Naive thymus-derived CD4-positive, alpha-beta T cell (primary cell): Measurements from ENCODE around the gene ARL14EPL. TPM values are rescaled to one million over a fixed set of nuclear protein-coding genes. Genes with fewer than 3 reads are reported as not detected.
A peak's percentile ranks its signal among the peaks of the same experiment; 100 is the strongest.

ENCODE experiments used
- ATAC-seq: fragments of 150-1000 bp; cut with Tn5 transposase; 2 replicates; pipeline ENCODE4 v1.10.0; 2021; ENCODE audit warnings: mild to moderate bottlenecking, moderate library complexity
- CTCF ChIA-PET: fragments of 350-600 bp; sonication (Branson Sonifier 250); formaldehyde crosslinking; loops from one replicate; lab custom pipeline; 2021; ENCODE audit warnings: antibody characterized with exemption; lab: Charles Lee
- POLR2A ChIA-PET: fragments of 350-600 bp; sonication (Branson Sonifier 250); formaldehyde crosslinking; loops from one replicate; lab custom pipeline; 2021; ENCODE audit warnings: antibody characterized with exemption, inconsistent platforms; lab: Charles Lee
- DNase-seq, 9 donors: peaks; one replicate each; pipeline versions ENCODE4 v3.0.0 to v3.0.0-alpha.2; 2020 to 2022; ENCODE audit warnings: mixed read lengths in 1 of 9
- H3K27ac ChIP-seq: one replicate; pipeline ENCODE4 v1.7.0; 2013; ENCODE audit warnings: mild to moderate bottlenecking, low read depth, low read length, moderate library complexity
- H3K27me3 ChIP-seq, 2 donors: one replicate each; pipeline ENCODE4 v1.7.0; 2013; ENCODE audit warnings: low read length in 2 of 2, mild to moderate bottlenecking in 2 of 2, moderate library complexity in 2 of 2; ENCODE audit not compliant: control insufficient read depth in 2 of 2, insufficient read depth in 2 of 2
- H3K36me3 ChIP-seq, 3 experiments: 1 replicate in 2 of 3; 2 replicates in 1 of 3; pipeline ENCODE4 v1.7.0; 2013; ENCODE audit warnings: low read length in 3 of 3, mild to moderate bottlenecking in 3 of 3, moderate library complexity in 1 of 3; ENCODE audit not compliant: insufficient read depth in 3 of 3, control insufficient read depth in 2 of 3
- H3K4me1 ChIP-seq, 2 donors: one replicate each; pipeline ENCODE4 v1.7.0; 2013; ENCODE audit warnings: low read length in 2 of 2, mild to moderate bottlenecking in 2 of 2, moderate library complexity in 1 of 2; ENCODE audit not compliant: control insufficient read depth in 2 of 2, insufficient read depth in 2 of 2
- H3K4me3 ChIP-seq: 2 replicates; pipeline ENCODE4 v1.7.0; 2013; ENCODE audit warnings: mild to moderate bottlenecking, low read length
- H3K9me3 ChIP-seq, 3 experiments: 1 replicate in 2 of 3; 2 replicates in 1 of 3; pipeline ENCODE4 v1.7.0; 2013; ENCODE audit warnings: low read length in 3 of 3; ENCODE audit not compliant: control insufficient read depth in 2 of 3
- H3K27ac Mint-ChIP-seq, 9 donors: one replicate each; pipeline ENCODE4 v1.8.0; 2020 to 2022; ENCODE audit warnings: mixed read lengths in 9 of 9, mild to moderate bottlenecking in 8 of 9, moderate library complexity in 5 of 9, inconsistent platforms in 2 of 9
- H3K27me3 Mint-ChIP-seq, 5 donors: one replicate each; pipeline ENCODE4 v1.8.0; 2021 to 2022; ENCODE audit warnings: mixed read lengths in 5 of 5, mild to moderate bottlenecking in 1 of 5
- H3K36me3 Mint-ChIP-seq, 5 donors: one replicate each; pipeline ENCODE4 v1.8.0; 2020 to 2022; ENCODE audit warnings: mixed read lengths in 5 of 5, mild to moderate bottlenecking in 3 of 5, inconsistent platforms in 1 of 5
- H3K4me1 Mint-ChIP-seq, 7 donors: one replicate each; pipeline ENCODE4 v1.8.0; 2020 to 2022; ENCODE audit warnings: mixed read lengths in 7 of 7, mild to moderate bottlenecking in 3 of 7, inconsistent platforms in 1 of 7
- H3K4me3 Mint-ChIP-seq, 10 donors: one replicate each; pipeline ENCODE4 v1.8.0; 2020 to 2022; ENCODE audit warnings: mild to moderate bottlenecking in 10 of 10, mixed read lengths in 10 of 10, moderate library complexity in 6 of 10, inconsistent platforms in 2 of 10
- H3K9me3 Mint-ChIP-seq, 11 donors: one replicate each; pipeline ENCODE4 v1.8.0; 2020 to 2022; ENCODE audit warnings: mixed read lengths in 11 of 11, mild to moderate bottlenecking in 4 of 11, inconsistent platforms in 1 of 11, moderate library complexity in 1 of 11
- intact Hi-C, 2 donors: fragments of 100-400 bp; cut with micrococcal nuclease; formaldehyde crosslinking; loops; one replicate each; pipeline ENCODE4 v1.15.1; 2023
- polyA plus RNA-seq, 2 donors: library from polyadenylated mRNA; unstranded; fragments of 300-500 nt; fragmentation: Illumina TruSeq; gene quantifications; one replicate each; pipeline ENCODE4 v1.2.3, GENCODE V29; 2021
- total RNA-seq, 6 experiments: library from RNA in 5 of 6; stranded (reverse) in 5 of 6; gene quantifications; 1 replicate in 5 of 6; 2 replicates in 1 of 6; pipeline ENCODE4 v1.2.3 and lab custom pipeline; 2021 to 2026

ARL14EPL gene
- total and polyA plus RNA-seq, 7 experiments from 2014 or later = not detected

DNA sequence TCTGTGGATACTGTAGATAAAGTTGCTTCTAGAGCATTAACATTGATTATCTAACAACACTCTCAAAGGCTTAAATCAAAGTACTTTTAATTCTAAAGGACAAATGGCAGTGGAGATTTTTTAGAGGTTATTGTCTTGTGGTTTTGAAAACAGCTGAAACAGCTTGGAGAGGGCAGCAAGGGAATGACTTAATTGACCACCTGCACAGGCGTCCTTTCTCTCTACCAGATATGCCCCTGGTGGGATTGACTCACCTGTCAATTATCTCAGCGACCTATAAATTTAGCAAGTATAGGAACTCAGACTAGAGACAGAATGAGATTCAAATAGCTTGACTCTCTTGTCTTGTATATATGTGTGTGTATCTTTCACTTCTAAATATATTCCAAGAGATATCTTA lies 13.5 kb downstream of the ARL14EPL start:
- Mint-ChIP-seq H3K9me3 (no peaks in the 10 kb centered on the region), H3K27ac (no peak overlapping the region), H3K36me3 (no peaks in the 10 kb centered on the region), H3K4me1 (no peaks in the 10 kb centered on the region), H3K27me3 (peaks cover 6 to 27% (median 16%) of the 10 kb centered on the region in 5 donors), H3K4me3 (no peak overlapping the region)
- ChIA-PET CTCF (no interaction called here), POLR2A (no interaction called here)
- H3K27ac ChIP-seq = no peak overlapping the region
- no peak overlapping the region for H3K4me3 ChIP-seq
- H3K36me3 ChIP-seq = no peaks in the 10 kb centered on the region
- intact Hi-C loops = no loop called here
- no peaks in the 10 kb centered on the region for H3K9me3 ChIP-seq
- ATAC-seq (no peak), DNase-seq (no peak)
- no peaks in the 10 kb centered on the region for H3K27me3 ChIP-seq
- no peaks in the 10 kb centered on the region for H3K4me1 ChIP-seq

DNA sequence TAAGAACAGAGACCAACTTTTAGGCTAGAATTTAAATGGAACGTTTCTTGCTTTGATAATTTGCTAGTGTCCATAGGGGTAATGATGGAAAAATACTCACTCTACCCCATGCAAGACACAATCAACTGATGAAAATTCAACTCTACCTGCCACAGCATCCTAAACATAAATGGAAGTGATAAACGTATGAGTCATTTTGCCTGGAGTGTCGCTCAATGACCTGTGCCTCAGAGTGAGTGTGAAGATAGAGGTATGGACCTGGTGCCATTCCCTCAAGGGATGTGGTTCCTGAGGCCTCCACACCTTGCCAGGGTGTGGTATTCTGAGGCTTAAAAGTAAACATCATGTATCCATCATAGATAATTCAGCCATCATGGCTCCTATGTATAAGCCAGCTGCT lies 14.0 kb downstream of the ARL14EPL start:
- CTCF ChIA-PET = no interaction called here
- no peak overlapping the region for H3K4me3 ChIP-seq
- H3K9me3 ChIP-seq = no peaks in the 10 kb centered on the region
- no peak overlapping the region for H3K27ac ChIP-seq
- H3K27me3 Mint-ChIP-seq = peaks cover 10 to 29% (median 20%) of the 10 kb centered on the region in 5 donors
- H3K4me3 Mint-ChIP-seq = no peak overlapping the region
- DNase-seq = no peak
- H3K4me1 Mint-ChIP-seq = no peaks in the 10 kb centered on the region
- POLR2A ChIA-PET = no interaction called here
- H3K27ac Mint-ChIP-seq = no peak overlapping the region
- H3K36me3 Mint-ChIP-seq = no peaks in the 10 kb centered on the region
- H3K4me1 ChIP-seq = no peaks in the 10 kb centered on the region
- H3K9me3 Mint-ChIP-seq = no peaks in the 10 kb centered on the region
- no peak for ATAC-seq
- no peaks in the 10 kb centered on the region for H3K27me3 ChIP-seq
- no peaks in the 10 kb centered on the region for H3K36me3 ChIP-seq
- intact Hi-C loops = no loop called here

DNA sequence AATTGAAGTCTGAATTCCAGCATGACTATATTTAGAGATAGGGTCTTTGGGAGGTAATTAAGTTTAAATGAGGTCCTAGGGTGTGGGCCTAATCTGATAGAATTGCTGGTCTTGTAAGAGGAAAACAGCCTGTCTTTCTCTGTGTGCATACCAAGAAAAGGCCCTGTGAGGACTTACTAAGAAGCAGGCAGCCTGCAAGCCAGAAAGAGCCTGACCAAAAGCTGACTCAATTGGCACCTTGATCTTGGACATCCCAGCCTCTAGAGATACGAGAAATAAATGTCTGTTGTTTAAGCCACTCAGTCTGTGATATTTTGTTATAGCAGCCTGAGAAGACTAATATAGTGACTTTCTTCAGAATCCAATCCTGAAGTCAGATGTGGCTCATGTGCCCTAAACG lies 14.6 kb downstream of the ARL14EPL start:
- ChIA-PET POLR2A (no interaction called here), CTCF (interaction anchor here (0.6 kb wide), 1 partner anchor 12 kb away, joined by 3 read pairs; no protein-coding TSS in a partner anchor)
- no peaks in the 10 kb centered on the region for H3K4me1 Mint-ChIP-seq
- Histone ChIP-seq H3K27me3 (no peaks in the 10 kb centered on the region), H3K4me3 (no peak overlapping the region), H3K9me3 (no peaks in the 10 kb centered on the region), H3K4me1 (no peaks in the 10 kb centered on the region), H3K36me3 (no peaks in the 10 kb centered on the region), H3K27ac (no peak overlapping the region)
- no peaks in the 10 kb centered on the region for H3K36me3 Mint-ChIP-seq
- intact Hi-C loops = no loop called here
- H3K4me3 Mint-ChIP-seq = no peak overlapping the region
- ATAC-seq (no peak), DNase-seq (no peak)
- no peaks in the 10 kb centered on the region for H3K9me3 Mint-ChIP-seq
- H3K27me3 Mint-ChIP-seq = peaks cover 10 to 26% (median 21%) of the 10 kb centered on the region in 5 donors
- H3K27ac Mint-ChIP-seq = no peak overlapping the region

GRCh38 chr5:116058346-116058936 lies 26.2 kb downstream of the ARL14EPL start:
- no peak overlapping the region for H3K27ac Mint-ChIP-seq
- Histone ChIP-seq H3K4me3 (no peak overlapping the region), H3K4me1 (no peaks in the 10 kb centered on the region), H3K9me3 (no peaks in the 10 kb centered on the region), H3K27ac (no peak overlapping the region), H3K36me3 (no peaks in the 10 kb centered on the region), H3K27me3 (no peaks in the 10 kb centered on the region)
- H3K4me1 Mint-ChIP-seq = no peaks in the 10 kb centered on the region
- DNase-seq (no peak), ATAC-seq (no peak)
- H3K36me3 Mint-ChIP-seq = no peaks in the 10 kb centered on the region
- H3K4me3 Mint-ChIP-seq = no peak overlapping the region
- peaks cover 0 to 4% (median 0%) of the 10 kb centered on the region in 11 donors for H3K9me3 Mint-ChIP-seq
- intact Hi-C loops = no loop called here
- H3K27me3 Mint-ChIP-seq = peaks cover 13 to 42% (median 28%) of the 10 kb centered on the region in 5 donors
- ChIA-PET CTCF (interaction anchor here (0.6 kb wide), 1 partner anchor 11 kb away, joined by 3 read pairs; no protein-coding TSS in a partner anchor), POLR2A (no interaction called here)

GRCh38 chr5:116062352-116062751 lies 30.1 kb downstream of the ARL14EPL start:
- no peaks in the 10 kb centered on the region for H3K4me1 ChIP-seq
- H3K36me3 ChIP-seq = no peaks in the 10 kb centered on the region
- Mint-ChIP-seq H3K27ac (no peak overlapping the region), H3K9me3 (no peaks in the 10 kb centered on the region), H3K4me3 (no peak overlapping the region), H3K4me1 (no peaks in the 10 kb centered on the region), H3K36me3 (no peaks in the 10 kb centered on the region), H3K27me3 (peaks cover 25 to 59% (median 45%) of the 10 kb centered on the region in 5 donors)
- H3K27ac ChIP-seq = no peak overlapping the region
- intact Hi-C loops = no loop called here
- no peaks in the 10 kb centered on the region for H3K9me3 ChIP-seq
- CTCF ChIA-PET = no interaction called here
- H3K27me3 ChIP-seq = no peaks in the 10 kb centered on the region
- no peak overlapping the region for H3K4me3 ChIP-seq
- ATAC-seq = no peak
- DNase-seq = no peak
- POLR2A ChIA-PET = no interaction called here

DNA sequence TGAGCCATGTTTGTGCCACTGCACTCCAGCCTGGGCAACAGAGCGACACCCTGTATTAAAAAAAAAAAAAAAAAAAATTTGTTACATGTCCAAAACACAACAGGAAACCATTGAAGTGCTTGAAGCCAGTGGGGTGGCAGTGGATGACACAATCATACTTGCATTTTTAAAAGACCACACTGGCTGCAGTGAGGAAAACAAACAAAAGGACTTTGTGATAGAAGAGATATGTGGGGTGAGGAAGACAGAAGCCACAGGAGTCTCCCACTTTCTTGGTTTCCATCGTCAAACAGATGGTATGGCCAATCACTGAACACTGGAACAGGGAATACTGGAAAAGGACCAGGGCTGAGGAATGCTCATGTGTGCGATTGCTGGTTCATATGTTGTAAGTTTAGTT lies 31.7 kb downstream of the ARL14EPL start:
- Mint-ChIP-seq H3K27ac (no peak overlapping the region), H3K27me3 (peaks cover 22 to 49% (median 42%) of the 10 kb centered on the region in 5 donors), H3K4me3 (no peak overlapping the region), H3K36me3 (no peaks in the 10 kb centered on the region), H3K4me1 (no peaks in the 10 kb centered on the region), H3K9me3 (no peaks in the 10 kb centered on the region)
- DNase-seq (no peak), ATAC-seq (no peak)
- intact Hi-C loops = no loop called here
- ChIA-PET POLR2A (no interaction called here), CTCF (no interaction called here)
- H3K9me3 ChIP-seq = no peaks in the 10 kb centered on the region
- H3K4me3 ChIP-seq = no peak overlapping the region
- no peak overlapping the region for H3K27ac ChIP-seq
- H3K27me3 ChIP-seq = no peaks in the 10 kb centered on the region
- H3K4me1 ChIP-seq = no peaks in the 10 kb centered on the region
- H3K36me3 ChIP-seq = no peaks in the 10 kb centered on the region

- Histone ChIP-seq H3K4me3 (no peak overlapping the region), H3K27ac (no peak overlapping the region), H3K27me3 (no peaks in the 10 kb centered on the region), H3K36me3 (no peaks in the 10 kb centered on the region), H3K4me1 (no peaks in the 10 kb centered on the region), H3K9me3 (no peaks in the 10 kb centered on the region)
- Mint-ChIP-seq H3K27ac (no peak overlapping the region), H3K4me1 (no peaks in the 10 kb centered on the region), H3K36me3 (no peaks in the 10 kb centered on the region), H3K27me3 (peaks cover 15 to 50% (median 40%) of the 10 kb centered on the region in 5 donors), H3K4me3 (no peak overlapping the region), H3K9me3 (no peaks in the 10 kb centered on the region)
- ChIA-PET POLR2A (no interaction called here), CTCF (interaction anchor here (0.6 to 3.7 kb wide), 7 partner anchors 8 to 1298 kb away, joined by 3 to 19 read pairs (median 3); no protein-coding TSS in a partner anchor)
- intact Hi-C loops = loop anchor here (1.0 to 5.0 kb wide), 8 partner anchors 16 to 759 kb away; partner anchors contain the start of genes AP3S1 (in 2 of the 2), ATG12 (in 2 of the 2) and COMMD10 (in 1 of the 2)
- peak in 6 of 9 donors; percentile 31 to 51 (median 38) for DNase-seq
- peak; percentile 46 for ATAC-seq
These were observed 35.9 kb downstream of the ARL14EPL start for GRCh38 chr5:116068028-116068632.
